OCI-LY7 (cell line): ENCODE results near the gene PSD4. TPM values are rescaled to one million over a fixed set of nuclear protein-coding genes. Genes with fewer than 3 reads are reported as not detected.

Experiments used
- BruUV-seq: library from RNA; stranded (reverse); fragments of 400-500 nt; replicated peaks from 2 replicates; lab custom pipeline; 2021; lab: Mats Ljungman, UMichigan
- CTCF ChIA-PET: fragments of 300-600 bp; sonication (Branson Sonifier 250); formaldehyde crosslinking; loops from one replicate; lab custom pipeline; 2022; ENCODE audit warnings: antibody characterized with exemption; ENCODE audit not compliant: unreplicated experiment; lab: Charles Lee
- POLR2A ChIA-PET: fragments of 300-600 bp; sonication (Branson Sonifier 250); formaldehyde crosslinking; loops from one replicate; lab custom pipeline; 2022; ENCODE audit warnings: antibody characterized with exemption; lab: Charles Lee
- DNase-seq: peaks from one replicate; pipeline ENCODE4 v3.0.0-alpha.2; 2015; ENCODE audit warnings: low spot score
- H2AFZ ChIP-seq: fragments of 200-600 bp; sonication (generic), shearing (Covaris generic); 2 replicates; pipeline ENCODE4 v1.6.1; 2014; ENCODE audit warnings: mild to moderate bottlenecking, antibody characterized with exemption, low read length, moderate library complexity
- H3K27ac ChIP-seq: fragments of 200-600 bp; sonication (generic); 2 replicates; pipeline ENCODE4 v1.5.1; 2014; ENCODE audit warnings: mixed run types, low read depth, mild to moderate bottlenecking, moderate library complexity, low read length, inconsistent platforms; ENCODE audit not compliant: poor library complexity, severe bottlenecking
- H3K36me3 ChIP-seq: fragments of 200-600 bp; sonication (generic); 2 replicates; pipeline ENCODE4 v1.6.1; 2014; ENCODE audit warnings: mild to moderate bottlenecking, antibody characterized with exemption, low read length, moderate library complexity, mixed read lengths; ENCODE audit not compliant: insufficient read depth
- H3K4me1 ChIP-seq: fragments of 200-600 bp; sonication (generic); 2 replicates; pipeline ENCODE4 v1.5.1; 2014; ENCODE audit warnings: mild to moderate bottlenecking, low read length; ENCODE audit not compliant: insufficient read depth, poor library complexity, severe bottlenecking
- H3K4me2 ChIP-seq: fragments of 200-600 bp; sonication (generic); 2 replicates; pipeline ENCODE4 v1.6.1; 2014; ENCODE audit warnings: mild to moderate bottlenecking, low read length
- H3K4me3 ChIP-seq: fragments of 200-600 bp; sonication (generic); 2 replicates; pipeline ENCODE4 v1.5.1; 2014; ENCODE audit warnings: mild to moderate bottlenecking, low read depth, low read length; ENCODE audit not compliant: poor library complexity, severe bottlenecking
- H3K79me2 ChIP-seq: fragments of 200-600 bp; sonication (generic); 2 replicates; pipeline ENCODE4 v1.6.1; 2016; ENCODE audit warnings: low read depth, mild to moderate bottlenecking, low read length, moderate library complexity, mixed read lengths; ENCODE audit not compliant: insufficient read depth
- H3K9me2 ChIP-seq: fragments of 200-600 bp; sonication (generic); 2 replicates; pipeline ENCODE4 v1.6.1; 2016; ENCODE audit warnings: mild to moderate bottlenecking, low read length, mixed read lengths; ENCODE audit not compliant: insufficient read depth
- H3K9me3 ChIP-seq: fragments of 200-600 bp; sonication (generic); 2 replicates; pipeline ENCODE4 v1.6.1; 2014; ENCODE audit warnings: mild to moderate bottlenecking, mixed run types, low read length, mixed read lengths
- H4K20me1 ChIP-seq: fragments of 200-600 bp; sonication (generic); 2 replicates; pipeline ENCODE4 v1.6.1; 2014; ENCODE audit warnings: mild to moderate bottlenecking, antibody characterized with exemption, low read length, moderate library complexity, mixed read lengths; ENCODE audit not compliant: insufficient read depth
- CTCF ChIP-seq: fragments of 200-600 bp; sonication (generic); conservative IDR thresholded peaks from 2 replicates; pipeline ENCODE4 v1.5.1; 2014; ENCODE audit warnings: mild to moderate bottlenecking, antibody characterized with exemption, low read length, moderate library complexity, mixed read lengths
- EZH2phosphoT487 ChIP-seq: fragments of 200-600 bp; sonication (generic); IDR thresholded peaks from 2 replicates; pipeline ENCODE4 v1.6.1; 2018; ENCODE audit warnings: low read depth, borderline replicate concordance, mild to moderate bottlenecking, mixed run types, antibody characterized with exemption, low read length, moderate library complexity, mixed read lengths
- intact Hi-C: fragments of 100-400 bp; cut with micrococcal nuclease; formaldehyde crosslinking; loops from one replicate; pipeline ENCODE4 v1.10.0; 2022; ENCODE audit not compliant: unreplicated experiment
- total RNA-seq, 2 experiments: library from RNA; depleted of rRNA in 1 of 2; stranded (reverse); fragments of >200 nt in 1 of 2; shearing (Covaris generic) in 1 of 2; gene quantifications; 2 replicates each; pipeline ENCODE4 v1.2.3, GENCODE V29; 2014 to 2022

PSD4 gene
- total RNA-seq, 2 experiments from 2014 or later = 99.6 to 100 TPM

GRCh38 chr2:113148606-113149552 is 24.9 kb upstream of the PSD4 start:
- Histone ChIP-seq H3K4me1 (peaks cover 16% of the 10 kb centered on the region), H3K36me3 (no peaks in the 10 kb centered on the region), H4K20me1 (no peaks in the 10 kb centered on the region), H3K4me3 (no peak overlapping the region), H3K4me2 (peak overlapping the region; percentile 56), H3K9me2 (no peaks in the 10 kb centered on the region), H3K79me2 (no peaks in the 10 kb centered on the region), H3K9me3 (no peaks in the 10 kb centered on the region; the same call in 1 of the 2 replicates), H3K27ac (peak overlapping the region; percentile 39), H2AFZ (peak overlapping the region; percentile 56; the same call in 1 of the 2 replicates)
- intact Hi-C loops = no loop called here
- peak; percentile 79 for DNase-seq
- ChIA-PET POLR2A (interaction anchor here (0.7 to 2.2 kb wide), 5 partner anchors 10 to 1018 kb away, joined by 3 to 8 read pairs (median 3); no protein-coding TSS in a partner anchor), CTCF (interaction anchor here (0.6 kb wide), 1 partner anchor 11 kb away, joined by 3 read pairs; no protein-coding TSS in a partner anchor)
- no TSS peak for BruUV-seq
- TF ChIP-seq CTCF (no peak), EZH2phosphoT487 (no peak)

GRCh38 chr2:113149553-113150257 is 24.1 kb upstream of the PSD4 start:
- Histone ChIP-seq H3K9me3 (no peaks in the 10 kb centered on the region; the same call in 1 of the 2 replicates), H3K4me1 (peaks cover 16% of the 10 kb centered on the region), H3K36me3 (no peaks in the 10 kb centered on the region), H2AFZ (peak overlapping the region; percentile 56; the same call in 1 of the 2 replicates), H3K27ac (peak overlapping the region; percentile 39), H3K79me2 (no peaks in the 10 kb centered on the region), H3K4me3 (no peak overlapping the region), H4K20me1 (no peaks in the 10 kb centered on the region), H3K4me2 (peak overlapping the region; percentile 56), H3K9me2 (no peaks in the 10 kb centered on the region)
- CTCF ChIA-PET = no interaction called here
- no peak for DNase-seq
- intact Hi-C loops = no loop called here
- POLR2A ChIA-PET = interaction anchor here (0.8 to 2.2 kb wide), 3 partner anchors 9 to 25 kb away, joined by 3 to 8 read pairs (median 3); no protein-coding TSS in a partner anchor
- BruUV-seq = no TSS peak
- TF ChIP-seq EZH2phosphoT487 (no peak), CTCF (no peak)
